Measurements from ENCODE around the gene ADGRG1.

The ADGRG1 gene

GRCh38 chr16:57611706-57612105 is 16.7 kb upstream of the ADGRG1 start:
- Mint-ChIP-seq H3K4me3 (peak overlapping the region; percentile 63), H3K27ac (peak overlapping the region; percentile 97), H3K9me3 (peaks cover 3% of the 10 kb centered on the region), H3K36me3 (peaks cover 47% of the 10 kb centered on the region), H3K4me1 (peaks cover 79% of the 10 kb centered on the region)
- no peak for DNase-seq (ENCODE audit: low spot score in 2 of 2)
- no peak for ATAC-seq

- Mint-ChIP-seq H3K9me3 (peaks cover 3% of the 10 kb centered on the region), H3K4me3 (no peak overlapping the region), H3K27ac (peak overlapping the region; percentile 97), H3K36me3 (peaks cover 41% of the 10 kb centered on the region), H3K4me1 (peaks cover 76% of the 10 kb centered on the region)
- ATAC-seq = no peak
- DNase-seq (ENCODE audit: low spot score in 2 of 2) = no peak
Measured at GRCh38 chr16:57612494-57612893, 15.9 kb upstream of the ADGRG1 start.

- Mint-ChIP-seq H3K4me3 (peak overlapping the region; percentile 50), H3K4me1 (peaks cover 78% of the 10 kb centered on the region), H3K27ac (peak overlapping the region; percentile 97), H3K36me3 (peaks cover 41% of the 10 kb centered on the region), H3K9me3 (peaks cover 3% of the 10 kb centered on the region)
- DNase-seq (ENCODE audit: low spot score in 2 of 2) (no peak), ATAC-seq (no peak)
Measured at GRCh38 chr16:57613514-57613913, 14.9 kb upstream of the ADGRG1 start.

GRCh38 chr16:57614536-57614935 is 13.9 kb upstream of the ADGRG1 start:
- Mint-ChIP-seq H3K9me3 (peaks cover 3% of the 10 kb centered on the region), H3K4me1 (peaks cover 78% of the 10 kb centered on the region), H3K4me3 (peak overlapping the region; percentile 50), H3K36me3 (peaks cover 37% of the 10 kb centered on the region), H3K27ac (peak overlapping the region; percentile 97)
- peak in 1 of 2 donors; percentile 75 for DNase-seq (ENCODE audit: low spot score in 2 of 2)
- peak; percentile 73 for ATAC-seq

- H3K4me3 Mint-ChIP-seq = peak overlapping the region; percentile 50
- DNase-seq (ENCODE audit: low spot score in 2 of 2) (no peak), ATAC-seq (peak; percentile 22)
- H3K4me1 Mint-ChIP-seq = peaks cover 77% of the 10 kb centered on the region
- H3K27ac Mint-ChIP-seq = peak overlapping the region; percentile 97
- peaks cover 3% of the 10 kb centered on the region for H3K9me3 Mint-ChIP-seq
- peaks cover 33% of the 10 kb centered on the region for H3K36me3 Mint-ChIP-seq
Measured at GRCh38 chr16:57614944-57615343, 13.5 kb upstream of the ADGRG1 start.

GRCh38 chr16:57615813-57616212 is 12.6 kb upstream of the ADGRG1 start:
- peaks cover 24% of the 10 kb centered on the region for H3K36me3 Mint-ChIP-seq
- DNase-seq (ENCODE audit: low spot score in 2 of 2) (no peak), ATAC-seq (no peak)
- H3K9me3 Mint-ChIP-seq = peaks cover 3% of the 10 kb centered on the region
- H3K4me1 Mint-ChIP-seq = peaks cover 69% of the 10 kb centered on the region
- no peak overlapping the region for H3K4me3 Mint-ChIP-seq
- H3K27ac Mint-ChIP-seq = peak overlapping the region; percentile 97

- H3K9me3 Mint-ChIP-seq = peaks cover 3% of the 10 kb centered on the region
- H3K27ac Mint-ChIP-seq = peak overlapping the region; percentile 97
- H3K4me3 Mint-ChIP-seq = no peak overlapping the region
- peaks cover 64% of the 10 kb centered on the region for H3K4me1 Mint-ChIP-seq
- no peak for ATAC-seq
- no peak for DNase-seq (ENCODE audit: low spot score in 2 of 2)
- peaks cover 20% of the 10 kb centered on the region for H3K36me3 Mint-ChIP-seq
Measured at GRCh38 chr16:57616241-57616640, 12.2 kb upstream of the ADGRG1 start.

GRCh38 chr16:57616876-57617275 is 11.6 kb upstream of the ADGRG1 start:
- H3K9me3 Mint-ChIP-seq = no peaks in the 10 kb centered on the region
- peaks cover 16% of the 10 kb centered on the region for H3K36me3 Mint-ChIP-seq
- ATAC-seq (no peak), DNase-seq (ENCODE audit: low spot score in 2 of 2) (no peak)
- H3K27ac Mint-ChIP-seq = peak overlapping the region; percentile 97
- no peak overlapping the region for H3K4me3 Mint-ChIP-seq
- H3K4me1 Mint-ChIP-seq = peaks cover 58% of the 10 kb centered on the region

GRCh38 chr16:57617604-57618111 is 10.8 kb upstream of the ADGRG1 start:
- peak overlapping the region; percentile 97 for H3K27ac Mint-ChIP-seq
- no peak overlapping the region for H3K4me3 Mint-ChIP-seq
- H3K9me3 Mint-ChIP-seq = no peaks in the 10 kb centered on the region
- ATAC-seq = no peak
- H3K4me1 Mint-ChIP-seq = peaks cover 53% of the 10 kb centered on the region
- no peak for DNase-seq (ENCODE audit: low spot score in 2 of 2)
- H3K36me3 Mint-ChIP-seq = peaks cover 16% of the 10 kb centered on the region

- no peak for ATAC-seq
Measured at GRCh38 chr16:57618296-57619132, 9.9 kb upstream of the ADGRG1 start.

GRCh38 chr16:57619133-57619605 is 9.3 kb upstream of the ADGRG1 start:
- H3K27ac Mint-ChIP-seq = peak overlapping the region; percentile 97

More at GRCh38 chr16:57618296-57619132, 9.9 kb upstream of the ADGRG1 start:
- Mint-ChIP-seq H3K4me3 (no peak overlapping the region), H3K36me3 (peaks cover 8% of the 10 kb centered on the region), H3K27ac (peak overlapping the region; percentile 97), H3K4me1 (peaks cover 46% of the 10 kb centered on the region), H3K9me3 (no peaks in the 10 kb centered on the region)
- DNase-seq (ENCODE audit: low spot score in 2 of 2) = no peak

GRCh38 chr16:57619606-57620334 is 8.7 kb upstream of the ADGRG1 start:
- ATAC-seq (no peak), DNase-seq (ENCODE audit: low spot score in 2 of 2) (no peak)
- H3K27ac Mint-ChIP-seq = peak overlapping the region; percentile 97
- no peak overlapping the region for H3K4me3 Mint-ChIP-seq
- peaks cover 38% of the 10 kb centered on the region for H3K4me1 Mint-ChIP-seq
- peaks cover 4% of the 10 kb centered on the region for H3K36me3 Mint-ChIP-seq
- no peaks in the 10 kb centered on the region for H3K9me3 Mint-ChIP-seq

More at GRCh38 chr16:57619133-57619605, 9.3 kb upstream of the ADGRG1 start:
- DNase-seq (ENCODE audit: low spot score in 2 of 2) (no peak), ATAC-seq (no peak)
- Mint-ChIP-seq H3K4me3 (no peak overlapping the region), H3K9me3 (no peaks in the 10 kb centered on the region), H3K4me1 (peaks cover 40% of the 10 kb centered on the region), H3K36me3 (peaks cover 7% of the 10 kb centered on the region)

- H3K36me3 Mint-ChIP-seq = peaks cover 2% of the 10 kb centered on the region
- ATAC-seq = no peak
- no peaks in the 10 kb centered on the region for H3K9me3 Mint-ChIP-seq
- H3K4me1 Mint-ChIP-seq = peaks cover 39% of the 10 kb centered on the region
- no peak for DNase-seq (ENCODE audit: low spot score in 2 of 2)
- H3K27ac Mint-ChIP-seq = peak overlapping the region; percentile 48
- no peak overlapping the region for H3K4me3 Mint-ChIP-seq
Measured at GRCh38 chr16:57620335-57621231, 7.8 kb upstream of the ADGRG1 start.

GRCh38 chr16:57621521-57622271 is 6.7 kb upstream of the ADGRG1 start:
- Mint-ChIP-seq H3K4me1 (peaks cover 45% of the 10 kb centered on the region), H3K4me3 (no peak overlapping the region), H3K9me3 (no peaks in the 10 kb centered on the region), H3K36me3 (peaks cover 5% of the 10 kb centered on the region), H3K27ac (peak overlapping the region; percentile 48)
- DNase-seq (ENCODE audit: low spot score in 2 of 2) (no peak), ATAC-seq (no peak)

All from stimulated activated effector memory CD8-positive, alpha-beta T cell treated with anti-CD3 and anti-CD28 coated beads, Interleukin-12 subunit alpha, Interleukin-12 subunit beta, amount 100 ng/mL, for 72 hours (primary cell).